Limb (tissue), 2 donors: ENCODE results near the gene SSMEM1.
"Not testable (repeated sequence)": the region's sequence is repeated elsewhere in the genome, so short reads cannot be mapped to it uniquely, and the experiment has no call there.

ENCODE experiments used
- DNase-seq, 2 donors: peaks; one replicate each; pipeline ENCODE4 v3.0.0-alpha.2; 2016; ENCODE audit errors: extremely low spot score in 2 of 2

The SSMEM1 gene

DNA sequence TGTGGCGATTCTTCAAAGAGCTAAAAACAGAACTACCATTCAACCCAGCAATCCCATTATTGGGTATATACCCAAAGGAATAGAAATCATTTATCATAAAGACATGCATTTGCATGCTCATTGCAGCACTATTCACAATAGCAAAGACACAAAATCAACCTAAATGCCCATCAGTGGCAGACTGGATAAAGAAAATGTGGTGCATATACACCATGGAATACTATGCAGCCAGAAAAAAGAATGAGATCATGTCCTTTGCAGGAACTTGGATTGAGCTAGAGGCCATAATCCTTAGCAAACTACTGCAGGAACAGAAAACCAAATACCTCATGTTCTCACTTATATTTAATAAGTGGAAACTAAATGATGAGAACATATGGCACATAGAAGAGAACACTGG, 38.8 kb downstream of the SSMEM1 start:
- not testable (repeated sequence) for DNase-seq

DNA sequence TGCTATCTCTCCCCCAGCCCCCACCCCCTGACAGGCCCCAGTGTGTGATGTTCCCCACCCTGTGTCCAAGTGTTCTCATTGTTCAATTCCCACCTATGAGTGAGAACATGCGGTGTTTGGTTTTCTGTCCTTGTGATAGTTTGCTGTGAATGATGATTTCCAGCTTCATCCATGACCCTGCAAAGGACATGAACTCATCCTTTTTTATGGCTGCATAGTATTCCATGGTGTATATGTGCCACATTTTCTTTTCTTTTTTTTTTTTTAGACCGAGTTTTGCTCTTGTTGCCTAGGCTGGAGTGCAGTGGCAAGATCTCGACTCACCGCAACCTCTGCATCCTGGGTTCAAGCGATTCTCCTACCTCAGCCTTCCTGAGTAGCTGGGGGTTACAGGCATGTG, 41.2 kb downstream of the SSMEM1 start:
- not testable (repeated sequence) for DNase-seq

DNA sequence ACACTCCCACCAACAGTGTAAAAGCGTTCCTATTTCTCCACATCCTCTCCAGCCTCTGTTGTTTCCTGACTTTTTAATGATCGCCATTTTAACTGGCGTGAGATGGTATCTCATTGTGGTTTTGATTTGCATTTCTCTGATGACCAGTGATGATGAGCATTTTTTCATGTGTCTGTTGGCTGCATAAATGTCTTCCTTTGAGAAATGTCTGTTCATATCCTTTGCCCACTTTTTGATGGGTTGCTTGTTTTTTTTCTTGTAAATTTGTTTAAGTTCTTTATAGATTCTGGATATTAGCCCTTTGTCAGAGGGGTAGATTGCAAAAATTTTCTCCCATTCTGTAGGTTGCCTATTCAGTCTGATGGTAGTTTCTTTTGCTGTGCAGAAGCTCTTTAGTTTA, 42.0 kb downstream of the SSMEM1 start:
- DNase-seq, result not testable (repeated sequence)

DNA sequence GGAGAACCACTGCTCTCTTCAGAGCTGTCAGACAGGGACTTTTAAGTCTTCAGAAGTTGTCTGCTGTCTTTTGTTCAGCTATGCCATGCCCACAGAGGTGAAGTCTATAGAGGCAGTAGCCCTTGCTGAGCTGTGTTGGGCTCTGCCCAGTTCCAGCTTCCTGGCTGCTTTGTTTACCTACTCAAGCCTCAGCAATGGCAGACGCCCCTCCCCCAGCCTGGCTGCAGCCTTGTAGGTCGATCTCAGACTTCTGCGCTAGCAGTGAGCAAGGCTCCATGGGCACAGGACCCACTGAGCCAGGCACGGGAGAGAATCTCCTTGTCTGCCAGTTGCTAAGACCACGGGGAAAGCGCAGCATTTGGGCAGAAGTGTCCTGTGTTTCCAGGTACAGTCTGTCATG, 46.9 kb downstream of the SSMEM1 start:
- DNase-seq, result no peak

DNA sequence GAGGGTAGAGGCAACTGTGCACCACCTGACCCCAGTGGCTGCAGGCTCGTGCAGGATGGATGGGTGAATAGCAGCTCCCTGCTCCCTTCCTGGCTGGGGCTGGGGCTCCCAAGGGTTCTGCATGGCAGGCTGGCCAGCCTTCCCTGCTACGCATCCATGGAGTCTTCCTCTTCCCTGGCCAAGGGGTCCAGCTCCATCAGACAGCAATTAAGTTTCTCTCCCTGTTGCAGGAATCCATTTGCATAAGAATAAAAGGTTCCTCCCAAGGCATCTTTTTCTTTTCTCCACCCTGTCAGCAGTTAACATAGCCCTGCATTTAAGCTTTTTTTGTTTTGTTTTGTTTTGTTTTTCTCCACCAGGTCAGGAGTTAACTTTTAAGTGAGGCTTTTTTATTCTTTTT, 49.0 kb downstream of the SSMEM1 start:
- no peak for DNase-seq

DNA sequence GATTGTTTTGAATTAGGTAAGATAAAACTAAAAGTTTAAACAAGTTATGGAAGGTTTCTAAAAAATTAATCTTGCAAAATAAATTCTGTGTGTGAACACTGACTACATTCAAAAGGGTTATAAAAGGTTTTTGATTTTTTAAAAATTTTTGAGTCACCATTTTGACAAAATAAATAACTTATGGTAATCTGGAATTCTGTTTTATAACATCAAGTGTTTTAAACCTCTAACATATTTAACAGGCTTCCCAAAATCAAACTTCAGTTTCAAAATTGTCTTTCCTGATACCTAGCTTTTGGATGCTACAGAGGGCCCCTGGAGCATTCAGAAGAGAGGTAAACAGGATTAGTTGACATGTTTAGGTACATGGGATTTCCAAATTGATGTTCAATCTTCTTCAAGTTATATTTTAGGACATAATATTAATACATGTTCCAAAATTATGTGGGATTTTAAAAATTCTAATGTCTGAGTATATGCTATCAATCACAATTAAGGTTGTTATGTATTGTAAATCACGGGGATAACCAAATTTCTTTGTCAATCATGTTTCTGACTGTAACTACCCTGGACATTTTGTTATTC, 50.9 kb downstream of the SSMEM1 start:
- DNase-seq, result no peak

DNA sequence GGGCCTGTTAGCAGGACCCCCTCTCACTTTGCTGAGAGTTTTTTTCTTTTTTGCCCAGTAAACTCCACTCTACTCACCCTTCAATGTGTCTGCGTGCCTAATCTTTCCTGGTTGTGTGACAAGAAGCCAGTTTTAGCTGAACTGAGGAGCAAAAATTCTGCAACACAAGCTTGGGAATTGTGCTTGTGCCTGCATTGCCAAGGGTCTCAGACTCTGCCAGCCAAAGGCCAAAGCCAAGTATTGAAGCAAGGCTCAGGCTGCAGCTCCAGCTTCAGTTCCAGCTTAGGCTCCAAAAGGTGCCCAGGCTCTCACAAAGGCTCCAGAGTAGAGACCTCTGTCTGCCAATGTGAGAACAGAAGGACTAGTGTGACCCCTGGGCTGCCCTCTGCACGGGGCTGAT, 54.8 kb downstream of the SSMEM1 start:
- no peak for DNase-seq

DNA sequence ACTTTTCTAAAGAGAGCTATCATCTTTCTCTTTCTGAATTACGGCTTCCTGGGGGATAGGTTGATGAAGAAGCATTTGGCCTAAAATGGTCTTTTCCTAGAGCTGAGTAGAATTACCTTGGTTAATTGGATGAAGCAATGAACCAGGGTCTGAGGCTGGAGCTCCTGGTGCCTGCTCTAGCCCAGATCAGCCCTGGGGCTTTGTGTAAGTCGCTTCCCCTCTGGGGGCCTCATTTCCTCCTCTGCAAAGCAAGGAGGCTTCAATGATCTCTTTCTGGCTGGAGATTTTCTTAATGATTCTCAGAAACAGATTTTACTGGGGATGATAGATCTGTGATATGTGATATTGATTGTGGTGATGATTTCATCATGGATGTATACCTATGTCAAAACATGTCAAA, 55.5 kb downstream of the SSMEM1 start:
- DNase-seq, result no peak
